SU-DHL-6 (cell line): ENCODE results near the gene NHSL2.

Experiments
- EZH2phosphoT487 ChIP-seq: fragments of 200-600 bp; sonication (generic), shearing (Covaris generic); conservative IDR thresholded peaks from 2 replicates; pipeline ENCODE4 v1.6.1; 2018; ENCODE audit warnings: mild to moderate bottlenecking, antibody characterized with exemption, low read length, moderate library complexity, mixed read lengths
- TF ChIP-seq, protein P1 (sequence below): fragments of 200-600 bp; sonication (generic); IDR thresholded peaks from one replicate; pipeline ENCODE4 v1.5.1; 2017; ENCODE audit warnings: antibody characterized with exemption, mild to moderate bottlenecking, low read length, moderate library complexity; ENCODE audit not compliant: insufficient read depth, poor library complexity, severe bottlenecking

DNA sequence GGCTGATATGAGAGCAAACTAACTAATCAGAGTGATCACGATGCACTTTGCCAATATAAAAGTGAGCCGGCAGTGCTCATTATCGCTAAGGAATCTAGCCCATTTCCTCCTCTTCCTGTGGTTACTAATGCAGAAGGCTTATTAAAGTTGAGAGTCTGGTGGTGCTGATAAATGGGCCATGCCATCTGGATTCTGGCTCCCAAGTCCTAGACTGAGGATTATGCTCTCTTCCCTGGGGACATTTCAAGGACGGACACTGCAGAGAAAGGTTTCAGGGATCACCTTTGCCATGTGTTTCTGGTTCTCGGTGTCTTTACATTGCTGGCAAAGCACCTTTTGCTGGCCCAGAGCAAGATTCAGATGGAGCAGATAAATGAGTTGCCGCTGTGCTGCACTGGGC lies 135.8 kb downstream of the NHSL2 start:
- TF ChIP-seq, protein P1, sequence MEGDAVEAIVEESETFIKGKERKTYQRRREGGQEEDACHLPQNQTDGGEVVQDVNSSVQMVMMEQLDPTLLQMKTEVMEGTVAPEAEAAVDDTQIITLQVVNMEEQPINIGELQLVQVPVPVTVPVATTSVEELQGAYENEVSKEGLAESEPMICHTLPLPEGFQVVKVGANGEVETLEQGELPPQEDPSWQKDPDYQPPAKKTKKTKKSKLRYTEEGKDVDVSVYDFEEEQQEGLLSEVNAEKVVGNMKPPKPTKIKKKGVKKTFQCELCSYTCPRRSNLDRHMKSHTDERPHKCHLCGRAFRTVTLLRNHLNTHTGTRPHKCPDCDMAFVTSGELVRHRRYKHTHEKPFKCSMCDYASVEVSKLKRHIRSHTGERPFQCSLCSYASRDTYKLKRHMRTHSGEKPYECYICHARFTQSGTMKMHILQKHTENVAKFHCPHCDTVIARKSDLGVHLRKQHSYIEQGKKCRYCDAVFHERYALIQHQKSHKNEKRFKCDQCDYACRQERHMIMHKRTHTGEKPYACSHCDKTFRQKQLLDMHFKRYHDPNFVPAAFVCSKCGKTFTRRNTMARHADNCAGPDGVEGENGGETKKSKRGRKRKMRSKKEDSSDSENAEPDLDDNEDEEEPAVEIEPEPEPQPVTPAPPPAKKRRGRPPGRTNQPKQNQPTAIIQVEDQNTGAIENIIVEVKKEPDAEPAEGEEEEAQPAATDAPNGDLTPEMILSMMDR, result no peak
- TF ChIP-seq EZH2phosphoT487, result no peak
